HL-60 (cell line): ENCODE results near the gene PIK3R5.

Source experiments
- DNase-seq, 2 experiments: peaks; one replicate each; pipeline ENCODE4 v3.0.0-alpha.2; 2010 to 2020; ENCODE audit warnings: low read depth in 1 of 2, low spot score in 1 of 2
- H3K27ac ChIP-seq: fragments of 250-450 bp; sonication (Bioruptor Pico); replicated peaks from 2 replicates; pipeline ENCODE4 v1.5.1; 2020; ENCODE audit warnings: mild to moderate bottlenecking, moderate library complexity
- H3K27me3 ChIP-seq: fragments of 250-450 bp; sonication (Bioruptor Pico); 2 replicates; pipeline ENCODE4 v1.5.1; 2021; ENCODE audit warnings: mild to moderate bottlenecking, moderate library complexity; ENCODE audit not compliant: insufficient read depth, poor library complexity, severe bottlenecking
- H3K4me3 ChIP-seq: replicated peaks from 2 replicates; pipeline ENCODE4 v1.5.1; 2011; ENCODE audit warnings: mild to moderate bottlenecking, control low read depth, low read length; ENCODE audit not compliant: insufficient read depth
- GABPA ChIP-seq: IDR thresholded peaks from 2 replicates; pipeline ENCODE4 v1.6.1; 2012; ENCODE audit warnings: low read depth
- POLR2AphosphoS5 ChIP-seq: IDR thresholded peaks from 2 replicates; pipeline ENCODE4 v1.6.1; 2012; ENCODE audit warnings: low read depth
- SPI1 ChIP-seq: IDR thresholded peaks from 2 replicates; pipeline ENCODE4 v1.6.1; 2012; ENCODE audit warnings: low read depth, mild to moderate bottlenecking, borderline replicate concordance
- TF ChIP-seq, protein P1 (sequence below): IDR thresholded peaks from one replicate; pipeline ENCODE4 v1.5.1; 2011; ENCODE audit warnings: low read length, control low read depth, inconsistent platforms; ENCODE audit not compliant: insufficient read depth
- TF ChIP-seq, protein P2 (sequence below): IDR thresholded peaks from 2 replicates; pipeline ENCODE4 v1.6.1; 2012; ENCODE audit warnings: low read depth; ENCODE audit not compliant: insufficient replicate concordance

The PIK3R5 gene

DNA sequence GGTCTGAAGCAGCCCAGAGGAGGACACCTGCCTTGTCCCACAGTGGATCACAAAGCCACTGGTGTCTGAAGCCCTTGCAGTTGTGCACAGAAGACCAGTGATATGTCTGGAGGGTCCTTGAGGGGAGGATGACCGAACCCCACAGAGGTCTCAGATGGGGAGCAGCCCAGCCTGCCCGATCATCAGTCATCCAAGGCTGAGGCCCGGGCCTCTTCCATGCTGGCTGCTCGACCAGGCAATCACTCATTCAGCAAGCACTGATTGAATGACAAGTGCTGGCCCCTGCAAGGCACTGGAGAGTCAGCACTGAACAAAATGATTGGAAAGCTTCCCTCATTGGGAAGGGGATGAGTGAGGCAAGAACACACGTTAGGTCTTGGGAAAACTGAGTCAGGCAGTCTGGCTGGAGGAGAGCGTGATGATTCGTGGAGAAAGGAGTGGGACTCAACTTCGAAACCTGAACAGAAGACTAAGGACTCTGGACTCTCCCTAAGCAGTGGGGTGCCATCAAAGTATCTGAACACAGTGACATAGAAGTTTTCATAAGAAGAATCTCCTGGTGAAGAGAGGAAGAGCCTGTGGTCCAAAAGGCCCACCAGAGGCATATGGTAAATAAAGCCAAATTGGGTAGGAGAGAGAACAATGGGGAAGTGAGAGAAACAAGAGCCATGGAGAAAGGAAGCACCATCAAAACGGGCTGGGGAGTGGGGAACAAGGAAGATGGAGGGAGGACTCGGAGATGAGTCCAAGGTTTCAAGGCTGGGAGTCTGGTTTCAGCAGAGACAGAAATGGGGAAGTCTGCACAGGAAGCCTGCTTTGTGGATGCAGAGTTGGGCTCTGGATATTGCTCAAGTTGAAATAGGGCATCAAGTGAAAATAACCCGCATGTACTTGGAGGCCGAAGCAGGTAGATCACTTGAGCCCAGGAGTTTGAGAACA lies 10.2 kb downstream of the PIK3R5 start:
- peak in 1 of 2 experiments; percentile 74 for DNase-seq
- Histone ChIP-seq H3K27ac (peak overlapping the region; percentile 69), H3K27me3 (no peaks in the 10 kb centered on the region), H3K4me3 (no peak overlapping the region)
- TF ChIP-seq SPI1 (peak; percentile 87; the same call in 1 of the 2 replicates), POLR2AphosphoS5 (no peak)
- TF ChIP-seq, protein P1, sequence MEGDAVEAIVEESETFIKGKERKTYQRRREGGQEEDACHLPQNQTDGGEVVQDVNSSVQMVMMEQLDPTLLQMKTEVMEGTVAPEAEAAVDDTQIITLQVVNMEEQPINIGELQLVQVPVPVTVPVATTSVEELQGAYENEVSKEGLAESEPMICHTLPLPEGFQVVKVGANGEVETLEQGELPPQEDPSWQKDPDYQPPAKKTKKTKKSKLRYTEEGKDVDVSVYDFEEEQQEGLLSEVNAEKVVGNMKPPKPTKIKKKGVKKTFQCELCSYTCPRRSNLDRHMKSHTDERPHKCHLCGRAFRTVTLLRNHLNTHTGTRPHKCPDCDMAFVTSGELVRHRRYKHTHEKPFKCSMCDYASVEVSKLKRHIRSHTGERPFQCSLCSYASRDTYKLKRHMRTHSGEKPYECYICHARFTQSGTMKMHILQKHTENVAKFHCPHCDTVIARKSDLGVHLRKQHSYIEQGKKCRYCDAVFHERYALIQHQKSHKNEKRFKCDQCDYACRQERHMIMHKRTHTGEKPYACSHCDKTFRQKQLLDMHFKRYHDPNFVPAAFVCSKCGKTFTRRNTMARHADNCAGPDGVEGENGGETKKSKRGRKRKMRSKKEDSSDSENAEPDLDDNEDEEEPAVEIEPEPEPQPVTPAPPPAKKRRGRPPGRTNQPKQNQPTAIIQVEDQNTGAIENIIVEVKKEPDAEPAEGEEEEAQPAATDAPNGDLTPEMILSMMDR, result no peak
- TF ChIP-seq, protein P2, sequence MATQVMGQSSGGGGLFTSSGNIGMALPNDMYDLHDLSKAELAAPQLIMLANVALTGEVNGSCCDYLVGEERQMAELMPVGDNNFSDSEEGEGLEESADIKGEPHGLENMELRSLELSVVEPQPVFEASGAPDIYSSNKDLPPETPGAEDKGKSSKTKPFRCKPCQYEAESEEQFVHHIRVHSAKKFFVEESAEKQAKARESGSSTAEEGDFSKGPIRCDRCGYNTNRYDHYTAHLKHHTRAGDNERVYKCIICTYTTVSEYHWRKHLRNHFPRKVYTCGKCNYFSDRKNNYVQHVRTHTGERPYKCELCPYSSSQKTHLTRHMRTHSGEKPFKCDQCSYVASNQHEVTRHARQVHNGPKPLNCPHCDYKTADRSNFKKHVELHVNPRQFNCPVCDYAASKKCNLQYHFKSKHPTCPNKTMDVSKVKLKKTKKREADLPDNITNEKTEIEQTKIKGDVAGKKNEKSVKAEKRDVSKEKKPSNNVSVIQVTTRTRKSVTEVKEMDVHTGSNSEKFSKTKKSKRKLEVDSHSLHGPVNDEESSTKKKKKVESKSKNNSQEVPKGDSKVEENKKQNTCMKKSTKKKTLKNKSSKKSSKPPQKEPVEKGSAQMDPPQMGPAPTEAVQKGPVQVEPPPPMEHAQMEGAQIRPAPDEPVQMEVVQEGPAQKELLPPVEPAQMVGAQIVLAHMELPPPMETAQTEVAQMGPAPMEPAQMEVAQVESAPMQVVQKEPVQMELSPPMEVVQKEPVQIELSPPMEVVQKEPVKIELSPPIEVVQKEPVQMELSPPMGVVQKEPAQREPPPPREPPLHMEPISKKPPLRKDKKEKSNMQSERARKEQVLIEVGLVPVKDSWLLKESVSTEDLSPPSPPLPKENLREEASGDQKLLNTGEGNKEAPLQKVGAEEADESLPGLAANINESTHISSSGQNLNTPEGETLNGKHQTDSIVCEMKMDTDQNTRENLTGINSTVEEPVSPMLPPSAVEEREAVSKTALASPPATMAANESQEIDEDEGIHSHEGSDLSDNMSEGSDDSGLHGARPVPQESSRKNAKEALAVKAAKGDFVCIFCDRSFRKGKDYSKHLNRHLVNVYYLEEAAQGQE, result no peak

DNA sequence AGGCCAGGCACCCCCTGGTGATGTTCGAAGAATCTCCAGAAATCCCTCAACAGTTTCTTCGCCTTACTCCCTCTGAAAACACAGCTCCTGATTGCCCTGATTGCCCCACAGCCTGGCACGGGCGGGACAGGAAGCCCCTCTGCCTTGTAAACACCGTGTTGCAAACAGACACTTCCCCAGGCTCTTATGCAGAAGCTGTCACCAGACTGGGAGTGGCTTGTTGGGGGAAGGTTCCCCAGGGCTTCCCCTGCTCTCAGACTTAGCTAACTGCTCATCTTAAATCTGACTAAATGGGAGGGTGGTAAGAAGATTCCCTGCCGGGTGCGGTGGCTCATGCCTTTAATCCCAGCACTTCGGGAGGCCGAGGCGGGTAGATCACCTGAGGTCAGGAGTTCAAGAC lies 11.2 kb downstream of the PIK3R5 start:
- DNase-seq, result peak; percentile 53 to 92
- H3K27me3 ChIP-seq, result no peaks in the 10 kb centered on the region
- peak; percentile 56 for TF ChIP-seq POLR2AphosphoS5
- TF ChIP-seq, protein P1, result no peak
- peak; percentile 62; the same call in 1 of the 2 replicates for TF ChIP-seq SPI1
- TF ChIP-seq GABPA, result peak; percentile 72
- no peak overlapping the region for H3K4me3 ChIP-seq
- peak overlapping the region; percentile 69 for H3K27ac ChIP-seq

DNA sequence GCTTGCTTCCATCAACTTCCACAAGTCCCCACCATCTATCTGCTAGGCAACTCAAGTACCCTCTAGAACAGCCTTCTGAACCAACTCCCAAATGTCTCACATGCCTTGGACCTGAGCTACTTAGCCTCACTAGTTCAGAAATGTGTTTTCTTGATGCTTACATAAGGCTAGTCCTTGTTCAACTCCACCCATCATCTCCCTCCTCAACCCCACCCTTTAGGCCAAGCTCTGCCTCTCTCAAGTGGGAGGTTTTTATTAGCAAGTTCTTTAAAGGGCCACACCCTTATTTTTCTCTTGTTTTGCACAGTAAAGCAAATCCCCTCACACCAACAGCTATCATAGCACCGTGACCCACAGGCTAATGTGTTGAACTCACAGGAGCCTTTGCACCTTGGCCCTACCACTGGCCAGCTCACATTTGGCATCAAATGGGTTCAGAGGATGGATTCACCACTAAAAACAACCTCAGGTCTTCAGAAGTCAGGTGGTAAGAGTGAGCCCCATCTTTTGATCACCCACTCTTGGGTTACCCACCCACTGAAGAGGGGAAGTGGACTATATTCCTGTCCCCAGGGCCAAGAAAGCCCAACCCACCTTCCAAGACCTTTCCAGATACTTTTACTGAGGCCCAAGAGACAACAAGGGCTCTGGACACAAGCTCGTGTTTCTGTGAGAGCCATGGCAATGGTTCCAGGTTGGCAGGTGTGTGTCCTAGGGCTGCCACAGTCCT lies 12.2 kb downstream of the PIK3R5 start:
- H3K27ac ChIP-seq, result peak overlapping the region; percentile 69
- TF ChIP-seq, protein P1, result no peak
- TF ChIP-seq, protein P2, result no peak
- no peak for TF ChIP-seq SPI1
- no peak for TF ChIP-seq POLR2AphosphoS5
- no peak for TF ChIP-seq GABPA
- no peak overlapping the region for H3K4me3 ChIP-seq
- H3K27me3 ChIP-seq, result no peaks in the 10 kb centered on the region
- no peak for DNase-seq
